ENCODE results near the gene LRIG1. TPM values are rescaled to one million over a fixed set of nuclear protein-coding genes. Genes with fewer than 3 reads are reported as not detected.

Gene LRIG1
- total RNA-seq, 1 experiment from 2014 or later = 5.3 TPM

- no peaks in the 10 kb centered on the region for H3K36me3 ChIP-seq (ENCODE audit: control insufficient read depth, insufficient read depth, low read length)
- no TSS peak for BruUV-seq (replicated peaks)
- CTCF ChIA-PET = no interaction called here
- no peak overlapping the region for H3K27ac ChIP-seq (ENCODE audit: low read length)
- H3K4me3 ChIP-seq (ENCODE audit: low read depth in 2 of 2, low read length in 2 of 2) = no peak overlapping the region
- intact Hi-C loops (cut with micrococcal nuclease; ENCODE audit: unreplicated experiment) (no loop called here), in situ Hi-C loops (cut with HindIII; ENCODE audit: low pct_unique_long_range_greater_than_20kb, low sequenced_read_pairs) (no loop called here)
- no peaks in the 10 kb centered on the region for H3K9me3 ChIP-seq (ENCODE audit: control insufficient read depth, insufficient read depth, low read depth, low read length)
- ATAC-seq (no peak), DNase-seq (ENCODE audit: low read depth, low spot score) (no peak)
- H3K4me1 ChIP-seq (ENCODE audit: control insufficient read depth, insufficient read depth, low read length) = no peaks in the 10 kb centered on the region
- no peak for TF ChIP-seq POLR2AphosphoS5 (IDR thresholded peaks at IDR 0.05; ENCODE audit: low read depth, low read length)
- no peak for TF ChIP-seq CTCF (IDR thresholded peaks at IDR 0.05)
- TF ChIP-seq, protein P1, sequence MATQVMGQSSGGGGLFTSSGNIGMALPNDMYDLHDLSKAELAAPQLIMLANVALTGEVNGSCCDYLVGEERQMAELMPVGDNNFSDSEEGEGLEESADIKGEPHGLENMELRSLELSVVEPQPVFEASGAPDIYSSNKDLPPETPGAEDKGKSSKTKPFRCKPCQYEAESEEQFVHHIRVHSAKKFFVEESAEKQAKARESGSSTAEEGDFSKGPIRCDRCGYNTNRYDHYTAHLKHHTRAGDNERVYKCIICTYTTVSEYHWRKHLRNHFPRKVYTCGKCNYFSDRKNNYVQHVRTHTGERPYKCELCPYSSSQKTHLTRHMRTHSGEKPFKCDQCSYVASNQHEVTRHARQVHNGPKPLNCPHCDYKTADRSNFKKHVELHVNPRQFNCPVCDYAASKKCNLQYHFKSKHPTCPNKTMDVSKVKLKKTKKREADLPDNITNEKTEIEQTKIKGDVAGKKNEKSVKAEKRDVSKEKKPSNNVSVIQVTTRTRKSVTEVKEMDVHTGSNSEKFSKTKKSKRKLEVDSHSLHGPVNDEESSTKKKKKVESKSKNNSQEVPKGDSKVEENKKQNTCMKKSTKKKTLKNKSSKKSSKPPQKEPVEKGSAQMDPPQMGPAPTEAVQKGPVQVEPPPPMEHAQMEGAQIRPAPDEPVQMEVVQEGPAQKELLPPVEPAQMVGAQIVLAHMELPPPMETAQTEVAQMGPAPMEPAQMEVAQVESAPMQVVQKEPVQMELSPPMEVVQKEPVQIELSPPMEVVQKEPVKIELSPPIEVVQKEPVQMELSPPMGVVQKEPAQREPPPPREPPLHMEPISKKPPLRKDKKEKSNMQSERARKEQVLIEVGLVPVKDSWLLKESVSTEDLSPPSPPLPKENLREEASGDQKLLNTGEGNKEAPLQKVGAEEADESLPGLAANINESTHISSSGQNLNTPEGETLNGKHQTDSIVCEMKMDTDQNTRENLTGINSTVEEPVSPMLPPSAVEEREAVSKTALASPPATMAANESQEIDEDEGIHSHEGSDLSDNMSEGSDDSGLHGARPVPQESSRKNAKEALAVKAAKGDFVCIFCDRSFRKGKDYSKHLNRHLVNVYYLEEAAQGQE (IDR thresholded peaks at IDR 0.05; ENCODE audit: insufficient read depth in 1 of 2, low read depth in 2 of 2, low read length in 1 of 2) = no peak
- TF ChIP-seq TCF7L2 (IDR thresholded peaks at IDR 0.05; ENCODE audit: low read depth, low read length) = no peak
- TF ChIP-seq SIN3A (IDR thresholded peaks at IDR 0.05; ENCODE audit: borderline replicate concordance, insufficient read depth, low read depth, low read length) = no peak
- POLR2A ChIA-PET = no interaction called here
- H3K27me3 ChIP-seq (ENCODE audit: control insufficient read depth, insufficient read depth, low read length) = no peaks in the 10 kb centered on the region
Measured at GRCh38 chr3:66477856-66478255, 23.0 kb downstream of the LRIG1 start.

DNA sequence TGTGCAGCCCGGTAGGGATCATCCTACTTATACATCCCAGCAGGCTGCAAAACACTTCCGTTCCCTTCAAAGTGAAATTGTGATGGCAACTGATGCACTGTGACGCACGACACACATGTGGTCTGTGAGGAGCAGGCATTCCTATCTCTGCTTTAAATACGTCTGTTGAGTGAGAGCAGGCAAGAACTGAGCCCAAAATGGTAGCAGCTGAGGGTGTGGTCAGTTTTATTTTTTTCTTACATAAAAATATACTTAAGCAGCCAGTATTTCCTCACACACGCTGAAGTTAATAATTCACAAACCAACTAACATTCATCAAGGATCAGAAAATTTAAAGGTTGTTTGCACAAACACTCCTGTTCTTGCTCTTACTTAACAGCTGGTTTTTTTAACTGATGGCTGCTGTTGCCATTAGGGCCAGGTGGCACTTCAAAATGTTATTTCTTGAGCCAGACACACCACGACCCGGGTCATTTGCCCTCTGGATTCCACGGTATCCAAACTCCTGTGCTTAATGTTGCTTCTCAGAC lies 23.9 kb downstream of the LRIG1 start:
- no peak for DNase-seq (ENCODE audit: low read depth, low spot score)
- H3K4me3 ChIP-seq (ENCODE audit: low read depth in 2 of 2, low read length in 2 of 2) = no peak overlapping the region
- ChIA-PET POLR2A (no interaction called here), CTCF (no interaction called here)
- in situ Hi-C loops (cut with HindIII; ENCODE audit: low pct_unique_long_range_greater_than_20kb, low sequenced_read_pairs) = no loop called here
- H3K9me3 ChIP-seq (ENCODE audit: control insufficient read depth, insufficient read depth, low read depth, low read length) = no peaks in the 10 kb centered on the region
- H3K27ac ChIP-seq (ENCODE audit: low read length) = no peak overlapping the region
- ATAC-seq = no peak
- no peaks in the 10 kb centered on the region for H3K36me3 ChIP-seq (ENCODE audit: control insufficient read depth, insufficient read depth, low read length)
- intact Hi-C loops (cut with micrococcal nuclease; ENCODE audit: unreplicated experiment) = no loop called here
- BruUV-seq (replicated peaks) = no TSS peak
- TF ChIP-seq SIN3A (IDR thresholded peaks at IDR 0.05; ENCODE audit: borderline replicate concordance, insufficient read depth, low read depth, low read length) (no peak), CTCF (IDR thresholded peaks at IDR 0.05) (no peak), TCF7L2 (IDR thresholded peaks at IDR 0.05; ENCODE audit: low read depth, low read length) (no peak), POLR2AphosphoS5 (IDR thresholded peaks at IDR 0.05; ENCODE audit: low read depth, low read length) (no peak)
- TF ChIP-seq, protein P1 (IDR thresholded peaks at IDR 0.05; ENCODE audit: insufficient read depth in 1 of 2, low read depth in 2 of 2, low read length in 1 of 2) = no peak
- no peaks in the 10 kb centered on the region for H3K4me1 ChIP-seq (ENCODE audit: control insufficient read depth, insufficient read depth, low read length)
- H3K27me3 ChIP-seq (ENCODE audit: control insufficient read depth, insufficient read depth, low read length) = no peaks in the 10 kb centered on the region

Data from Panc1 (cell line).